ENCODE measurements around the gene PANK4.

Gene PANK4

DNA sequence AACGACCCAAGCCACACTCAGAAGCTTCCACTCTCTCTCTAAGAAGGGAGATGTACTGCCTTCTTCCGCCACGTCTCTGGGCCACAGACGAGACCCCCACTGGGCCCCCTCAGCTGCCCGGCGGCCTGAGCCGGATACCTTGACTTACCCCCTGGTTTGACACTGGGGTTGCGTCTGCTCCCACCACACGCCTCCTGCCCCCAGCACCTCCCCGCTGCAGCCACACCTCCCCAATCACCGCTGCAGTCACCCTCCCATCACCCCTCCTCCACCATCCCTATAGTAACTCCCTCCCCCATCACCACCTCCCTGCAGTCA is 10.7 kb downstream of the PANK4 start:
- DNase-seq (ENCODE audit: extremely low read depth, low read depth), result no peak
- TF ChIP-seq, protein P1, sequence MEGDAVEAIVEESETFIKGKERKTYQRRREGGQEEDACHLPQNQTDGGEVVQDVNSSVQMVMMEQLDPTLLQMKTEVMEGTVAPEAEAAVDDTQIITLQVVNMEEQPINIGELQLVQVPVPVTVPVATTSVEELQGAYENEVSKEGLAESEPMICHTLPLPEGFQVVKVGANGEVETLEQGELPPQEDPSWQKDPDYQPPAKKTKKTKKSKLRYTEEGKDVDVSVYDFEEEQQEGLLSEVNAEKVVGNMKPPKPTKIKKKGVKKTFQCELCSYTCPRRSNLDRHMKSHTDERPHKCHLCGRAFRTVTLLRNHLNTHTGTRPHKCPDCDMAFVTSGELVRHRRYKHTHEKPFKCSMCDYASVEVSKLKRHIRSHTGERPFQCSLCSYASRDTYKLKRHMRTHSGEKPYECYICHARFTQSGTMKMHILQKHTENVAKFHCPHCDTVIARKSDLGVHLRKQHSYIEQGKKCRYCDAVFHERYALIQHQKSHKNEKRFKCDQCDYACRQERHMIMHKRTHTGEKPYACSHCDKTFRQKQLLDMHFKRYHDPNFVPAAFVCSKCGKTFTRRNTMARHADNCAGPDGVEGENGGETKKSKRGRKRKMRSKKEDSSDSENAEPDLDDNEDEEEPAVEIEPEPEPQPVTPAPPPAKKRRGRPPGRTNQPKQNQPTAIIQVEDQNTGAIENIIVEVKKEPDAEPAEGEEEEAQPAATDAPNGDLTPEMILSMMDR (IDR thresholded peaks at IDR 0.05; ENCODE audit: low read depth, low read length), result no peak

DNA sequence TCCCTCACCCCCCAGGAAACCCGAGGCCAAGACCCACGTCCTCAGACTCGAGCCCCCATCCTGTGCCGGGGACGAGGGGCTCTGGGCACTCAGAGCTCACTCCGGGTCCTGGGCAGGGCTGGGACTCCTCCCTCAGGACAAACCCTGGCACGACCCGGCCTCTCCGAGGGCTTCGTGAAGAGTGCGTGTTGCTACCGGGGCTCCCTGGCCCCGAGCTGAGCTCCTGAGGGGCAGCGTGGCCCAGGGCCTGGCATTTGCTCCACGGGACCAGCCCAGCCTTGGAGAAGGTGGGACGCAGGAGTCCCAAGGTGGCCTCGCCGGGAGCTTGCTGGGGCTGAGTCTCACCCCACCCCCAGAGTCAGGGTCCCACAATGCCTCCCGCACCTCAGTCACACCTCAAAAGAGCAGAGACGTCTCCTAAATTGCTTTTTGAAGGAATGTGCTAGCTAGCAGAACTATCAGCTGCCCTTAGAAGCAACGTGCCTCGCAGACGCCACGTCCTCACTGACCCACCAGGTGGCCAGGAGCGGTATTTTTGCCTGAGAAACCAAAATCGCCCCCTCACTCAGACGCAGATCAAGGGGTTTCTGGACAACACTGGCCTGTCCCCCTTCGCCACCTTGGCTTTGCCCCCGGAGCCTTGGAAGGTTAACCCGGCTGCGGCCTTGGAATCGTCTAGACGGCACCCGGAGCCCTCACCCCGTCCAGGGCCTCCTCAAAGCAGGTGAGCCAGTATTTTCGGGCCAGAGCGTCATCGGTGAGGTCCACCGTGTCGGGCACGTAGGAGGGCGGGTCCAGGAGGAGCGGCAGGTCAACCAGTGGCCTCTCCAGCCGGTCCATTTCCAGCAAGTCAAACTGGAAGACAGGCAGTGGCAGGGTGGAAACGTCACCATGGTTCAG is 11.3 kb downstream of the PANK4 start:
- no peak for DNase-seq (ENCODE audit: extremely low read depth, low read depth)
- TF ChIP-seq, protein P1 (IDR thresholded peaks at IDR 0.05; ENCODE audit: low read depth, low read length), result no peak

DNA sequence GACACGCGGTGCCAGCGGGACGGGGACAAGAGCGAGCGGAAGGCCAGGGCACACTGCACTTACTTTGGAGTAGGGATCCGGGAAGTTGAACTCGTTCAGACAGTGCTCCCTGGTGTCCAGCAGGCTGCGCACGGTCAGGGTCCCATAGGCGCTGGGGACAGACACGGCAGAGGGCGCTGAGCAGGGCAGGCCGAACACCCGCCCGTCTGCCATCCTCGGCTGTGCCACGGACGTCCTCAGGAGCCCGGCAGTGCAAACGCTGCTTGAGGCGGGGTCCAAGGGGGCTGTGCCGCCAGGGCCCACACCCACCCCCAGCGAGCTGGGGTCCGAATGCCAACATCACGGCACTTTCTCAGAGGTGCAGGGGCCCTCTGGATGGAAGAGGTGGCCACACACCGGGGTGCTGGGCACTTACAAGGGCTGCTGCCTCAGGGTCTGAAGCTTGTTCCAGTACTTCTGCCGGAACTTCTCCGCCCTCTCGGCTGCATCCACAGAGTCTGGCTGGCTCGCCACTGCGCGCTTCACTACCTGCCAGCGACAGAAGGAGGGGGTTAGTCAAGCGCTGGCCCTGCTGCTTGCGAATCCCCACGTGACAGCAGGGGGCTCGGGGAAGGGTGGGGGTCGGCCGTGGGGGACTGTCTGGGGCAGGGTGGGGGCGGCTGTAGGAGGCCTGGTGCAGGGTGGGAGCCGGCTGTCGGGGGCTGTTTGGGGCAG is 12.3 kb downstream of the PANK4 start:
- DNase-seq (ENCODE audit: extremely low read depth, low read depth), result no peak
- TF ChIP-seq, protein P1 (IDR thresholded peaks at IDR 0.05; ENCODE audit: low read depth, low read length), result no peak

DNA sequence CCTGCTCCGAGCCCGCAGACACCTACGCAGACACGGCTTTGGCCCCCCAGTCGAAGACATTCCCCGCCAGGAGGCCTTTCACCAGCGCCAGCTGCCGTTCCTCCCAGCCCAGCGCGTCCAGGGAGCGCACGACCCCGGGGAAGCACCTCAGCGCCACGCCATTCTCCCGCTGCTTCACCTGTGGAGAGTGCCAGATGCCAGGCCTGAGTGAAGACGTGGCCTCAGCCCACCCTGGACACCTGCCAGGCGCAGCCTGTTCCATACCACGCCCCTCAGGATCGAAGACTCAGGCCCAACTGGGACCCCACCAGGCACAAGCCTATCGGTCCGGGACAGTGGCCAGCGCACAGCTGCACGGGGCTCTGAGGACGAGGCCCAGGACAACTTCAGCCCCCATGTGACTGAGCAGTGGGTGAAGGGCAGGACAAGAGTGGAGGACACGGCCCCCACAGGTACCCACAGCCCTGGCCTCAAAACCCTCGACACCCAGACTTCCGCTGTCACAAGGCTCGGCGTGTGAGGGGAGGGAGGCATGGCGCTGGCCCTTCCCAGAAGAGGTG is 13.5 kb downstream of the PANK4 start:
- DNase-seq (ENCODE audit: extremely low read depth, low read depth), result no peak
- TF ChIP-seq, protein P1 (IDR thresholded peaks at IDR 0.05; ENCODE audit: low read depth, low read length), result no peak

DNA sequence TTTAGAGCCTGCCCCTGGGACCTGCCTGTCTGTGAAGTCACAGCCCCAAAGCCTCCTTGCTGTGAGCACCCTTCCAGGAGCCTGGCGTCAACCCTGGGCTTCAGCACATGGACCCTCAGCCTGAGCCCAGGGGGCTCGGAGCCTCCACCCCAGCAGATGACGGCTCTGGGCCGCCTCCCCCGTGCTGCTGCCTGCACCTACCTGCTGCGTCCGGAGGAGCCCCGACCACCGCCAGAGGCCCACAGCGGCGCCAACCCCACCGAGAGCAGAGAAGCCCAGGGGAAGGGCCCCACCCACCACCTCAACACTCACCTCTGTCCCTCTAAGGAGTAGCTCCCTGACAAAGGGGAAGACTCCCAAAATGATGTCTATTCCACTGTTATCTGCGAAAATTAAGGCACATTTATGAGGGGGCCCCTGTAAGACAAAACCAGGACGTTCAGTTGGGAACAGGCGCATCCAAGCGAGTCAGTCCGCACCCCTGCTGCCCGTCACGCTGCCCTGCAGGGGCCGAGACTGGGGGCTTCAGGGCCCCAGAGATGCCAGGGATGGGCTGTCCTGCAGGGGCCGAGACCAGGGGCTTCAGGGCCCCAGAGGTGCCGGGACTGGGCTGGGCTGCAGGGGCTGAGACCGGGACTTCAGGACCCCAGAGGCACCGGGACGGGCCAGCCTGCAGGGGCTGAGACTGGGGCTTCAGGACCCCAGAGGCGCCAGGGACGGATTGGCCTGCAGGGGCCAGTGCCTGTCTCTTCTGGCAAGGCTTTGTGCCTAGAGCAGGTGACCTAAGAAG is 15.8 kb downstream of the PANK4 start:
- TF ChIP-seq, protein P1 (IDR thresholded peaks at IDR 0.05; ENCODE audit: low read depth, low read length), result no peak
- no peak for DNase-seq (ENCODE audit: extremely low read depth, low read depth)

DNA sequence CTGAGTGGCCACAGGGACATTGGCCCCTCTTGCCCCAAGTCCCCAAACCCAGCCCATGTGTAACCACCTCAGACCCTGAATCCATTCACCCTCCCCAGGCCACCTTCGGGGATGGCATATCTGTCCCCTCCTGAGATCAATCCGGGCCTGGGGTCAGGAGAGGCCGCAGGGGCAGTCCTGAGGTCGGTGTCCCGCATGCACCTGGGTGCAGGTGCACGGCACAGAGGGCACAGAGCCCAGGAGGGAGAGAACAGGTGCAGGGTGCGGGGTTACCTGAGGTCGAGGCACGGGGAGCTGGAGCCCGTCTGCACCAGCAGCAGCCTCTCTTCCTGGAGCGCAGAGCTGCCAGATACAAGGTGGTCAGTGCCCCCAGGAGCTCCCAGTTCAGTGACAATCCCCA is 16.8 kb downstream of the PANK4 start:
- no peak for DNase-seq (ENCODE audit: extremely low read depth, low read depth)
- TF ChIP-seq, protein P1 (IDR thresholded peaks at IDR 0.05; ENCODE audit: low read depth, low read length), result no peak

Measured in AG09319 (cell line).